GM18520 (cell line): ENCODE data around the gene SAPCD1.

Source experiments
- ATAC-seq: cut with Tn5 transposase; IDR thresholded peaks from one replicate; pipeline ENCODE4 v1.9.1; 2021; ENCODE audit not compliant: unreplicated experiment

SAPCD1 gene

DNA sequence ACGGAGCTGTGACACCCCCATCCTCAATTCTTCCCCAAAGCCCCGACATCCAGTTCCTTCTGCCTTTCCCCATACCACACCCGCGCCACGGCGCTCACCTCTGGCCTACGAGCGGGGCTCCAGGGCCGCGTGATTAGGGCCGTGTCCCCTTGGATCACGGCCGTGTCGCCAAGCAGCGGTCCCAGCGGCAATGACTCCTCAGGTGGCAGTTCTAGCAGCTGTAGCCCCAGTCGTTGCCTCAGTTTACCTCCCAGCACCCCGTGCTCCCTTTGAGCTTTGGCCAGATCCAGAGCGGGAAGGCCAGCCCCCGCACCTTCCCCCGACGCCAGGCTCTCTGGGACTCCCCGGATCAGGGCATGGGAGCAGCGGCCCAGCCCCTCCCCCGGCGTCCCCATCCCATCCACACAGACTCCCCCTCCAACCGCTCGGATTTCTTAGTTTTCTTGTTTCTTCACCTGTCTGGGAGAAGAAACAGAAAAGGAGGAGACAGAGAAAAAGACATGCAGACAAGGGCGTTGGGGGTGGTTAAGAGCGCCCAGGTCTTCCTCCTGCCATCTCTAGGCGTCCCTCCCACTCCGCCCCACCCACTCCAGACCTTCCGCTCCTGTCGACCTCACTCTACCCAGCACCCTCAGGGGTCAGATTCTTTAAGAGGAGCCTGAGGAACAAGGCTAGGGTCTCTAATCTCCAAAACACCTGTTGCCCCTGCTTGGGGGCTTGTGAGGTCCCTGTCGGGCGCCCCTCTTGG lies 33.5 kb upstream of the SAPCD1 start, which contains the start of gene DDAH2:
TSS of gene DDAH2 (minus strand) at position 533 of the 748 bp plus-strand sequence. CDS start at position 395, 138 bp downstream.
- no peak for ATAC-seq

- ATAC-seq: no peak
Measured at GRCh38 chr6:31729515-31729978, 32.9 kb upstream of the SAPCD1 start.

DNA sequence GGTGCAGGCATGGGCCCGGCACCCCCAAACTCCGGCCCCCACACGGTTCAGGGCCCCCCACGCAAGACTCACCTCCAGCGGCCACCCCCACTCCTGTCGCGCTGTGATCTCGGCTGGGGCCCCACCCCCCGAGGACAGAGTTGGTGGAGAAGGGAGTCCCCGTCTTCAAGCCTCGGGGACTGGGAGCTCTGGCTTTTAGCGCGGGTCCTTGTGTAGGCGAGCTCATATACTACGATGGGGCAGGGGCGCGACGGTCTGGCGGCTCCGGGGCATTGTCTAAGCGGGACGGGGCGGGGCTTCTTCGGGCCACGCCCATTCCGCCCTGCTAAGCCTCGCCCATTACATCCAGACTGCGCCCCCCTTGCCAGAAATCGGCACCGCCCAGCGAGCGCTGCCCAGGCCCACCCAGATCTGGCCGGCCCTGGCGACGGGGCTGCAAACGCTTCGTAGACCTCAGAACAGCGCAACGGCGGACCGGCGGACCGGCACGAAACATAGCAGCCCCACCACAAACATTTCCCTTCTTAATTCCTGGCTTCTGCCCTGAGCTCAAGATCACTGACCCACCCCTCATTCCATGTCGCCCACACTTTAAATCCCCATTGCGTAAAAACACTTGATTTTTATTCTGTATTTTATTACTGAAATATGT lies 32.4 kb upstream of the SAPCD1 start:
- ATAC-seq: no peak

GRCh38 chr6:31730631-31731086 lies 31.8 kb upstream of the SAPCD1 start:
- ATAC-seq: no peak

DNA sequence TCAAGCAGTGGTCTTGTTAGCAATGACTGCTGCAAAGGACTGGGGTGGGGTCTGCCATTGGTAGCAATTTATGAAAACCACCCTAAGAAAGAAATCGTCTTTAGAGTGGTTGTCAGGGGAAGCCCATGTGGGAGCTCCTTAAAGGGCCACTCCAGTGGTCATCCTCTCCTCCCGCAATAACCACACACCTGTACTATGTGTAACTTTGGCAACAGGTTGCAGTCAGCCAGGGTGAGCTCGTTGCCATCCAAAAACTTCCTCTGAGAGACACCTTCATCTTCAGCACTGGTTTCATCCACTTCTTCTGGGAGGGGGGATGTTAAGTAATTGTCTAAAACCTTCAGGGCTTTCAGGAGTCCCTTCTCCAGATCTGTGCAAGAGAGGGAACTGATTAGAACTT lies 30.4 kb upstream of the SAPCD1 start:
- ATAC-seq: no peak

DNA sequence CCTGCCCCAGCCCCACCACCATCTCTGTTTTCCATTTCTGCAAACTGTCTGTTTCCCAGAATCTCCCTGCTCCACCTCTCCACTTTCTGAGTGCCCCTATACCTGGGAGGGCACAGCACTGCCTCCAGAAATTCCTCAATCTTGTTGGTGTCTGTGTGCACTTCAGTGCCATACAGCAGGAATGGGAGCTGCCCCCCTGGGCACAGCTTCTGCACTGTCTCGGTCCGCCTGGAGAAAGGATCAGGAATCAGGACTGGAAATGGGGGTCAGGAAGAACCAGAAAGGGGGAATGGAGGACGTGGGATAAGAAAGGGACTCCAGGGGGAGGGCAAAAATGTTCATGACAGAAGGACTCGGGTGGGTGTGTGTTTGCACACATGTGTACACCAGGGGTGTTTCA lies 28.7 kb upstream of the SAPCD1 start:
- no peak for ATAC-seq

- no peak for ATAC-seq
Measured at GRCh38 chr6:31734247-31734820, 28.1 kb upstream of the SAPCD1 start.

GRCh38 chr6:31734821-31735406 lies 27.5 kb upstream of the SAPCD1 start:
- ATAC-seq: peak; percentile 25

- ATAC-seq: no peak
Measured at GRCh38 chr6:31736021-31736767, 26.3 kb upstream of the SAPCD1 start, which contains the start of gene CLIC1. Gene CLIC1 (minus strand): TSS chr6:31736530. CDS start chr6:31736300, 230 bp downstream.

DNA sequence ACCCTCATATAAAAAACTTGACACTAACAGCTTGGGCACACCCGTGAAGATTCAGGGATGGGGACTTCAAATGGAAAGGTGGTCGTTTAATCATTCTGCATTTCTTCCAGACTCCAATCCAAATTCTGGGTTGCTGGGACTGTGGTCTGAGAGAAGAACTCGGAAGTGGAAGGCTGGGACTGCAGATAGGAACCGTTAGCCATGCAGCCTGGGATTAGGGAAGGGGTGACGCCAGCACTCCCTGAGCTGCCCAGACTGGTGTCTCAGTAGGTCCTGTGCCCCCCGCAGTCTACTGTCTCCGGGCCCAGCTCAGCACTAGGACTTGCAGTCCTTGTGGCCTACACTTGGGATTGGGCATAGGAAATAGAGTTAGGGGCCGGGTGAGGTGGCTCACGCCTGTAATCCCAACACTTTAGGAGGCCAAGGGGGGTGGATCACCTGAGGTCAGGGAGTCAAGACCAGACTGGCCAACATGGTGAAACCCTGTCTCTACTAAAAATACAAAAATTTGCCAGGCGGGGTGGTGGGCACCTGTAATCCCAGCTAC lies 25.6 kb upstream of the SAPCD1 start:
- no peak for ATAC-seq

GRCh38 chr6:31737315-31737990 lies 25.0 kb upstream of the SAPCD1 start:
- ATAC-seq: no peak

DNA sequence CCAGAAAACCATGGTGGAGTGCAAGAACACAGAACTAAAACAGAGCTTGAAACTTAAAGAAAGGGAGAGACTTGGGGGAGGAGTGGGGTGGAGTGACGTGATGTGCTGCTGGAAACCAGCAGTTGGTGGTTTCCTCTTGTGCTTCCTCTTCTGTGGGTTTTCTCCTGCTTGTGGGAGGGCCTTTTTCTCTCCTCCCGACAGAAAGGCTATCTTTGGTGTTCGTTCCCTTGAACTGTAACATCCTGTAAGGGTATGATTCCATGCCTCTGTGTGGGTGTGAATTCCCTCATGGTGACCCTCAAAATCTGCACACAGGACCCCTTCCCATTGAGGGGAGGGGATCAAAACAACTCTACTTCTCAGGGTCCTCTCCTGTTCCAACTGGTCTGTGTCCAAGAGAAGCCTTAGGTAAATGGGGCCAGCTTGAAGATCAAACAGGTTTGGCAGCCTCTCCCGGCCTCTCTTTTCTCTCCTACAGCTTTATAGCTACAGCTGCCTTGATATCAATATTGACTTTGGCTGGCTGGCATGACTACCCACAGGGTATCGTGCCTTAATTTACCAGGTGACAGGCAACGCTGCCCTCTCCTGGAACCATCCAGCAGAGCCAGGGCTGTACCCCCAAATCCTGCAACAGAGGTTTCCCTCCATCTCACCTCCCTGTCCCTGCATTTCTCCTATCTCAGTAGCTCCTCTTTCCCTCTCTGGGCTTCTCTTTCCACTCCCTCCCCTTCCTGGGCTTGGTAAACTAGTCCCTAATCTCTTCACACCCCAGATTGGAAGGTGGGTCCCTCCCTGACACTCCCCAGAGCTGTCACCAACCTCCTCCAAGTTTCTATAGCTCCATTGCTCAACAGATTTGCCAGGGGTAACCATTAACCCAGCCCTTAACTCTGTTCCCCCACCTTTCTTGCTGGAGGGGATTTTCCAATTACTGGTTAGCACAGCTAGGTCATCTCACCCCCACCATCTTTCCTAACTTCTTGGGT lies 24.2 kb upstream of the SAPCD1 start:
- no peak for ATAC-seq

DNA sequence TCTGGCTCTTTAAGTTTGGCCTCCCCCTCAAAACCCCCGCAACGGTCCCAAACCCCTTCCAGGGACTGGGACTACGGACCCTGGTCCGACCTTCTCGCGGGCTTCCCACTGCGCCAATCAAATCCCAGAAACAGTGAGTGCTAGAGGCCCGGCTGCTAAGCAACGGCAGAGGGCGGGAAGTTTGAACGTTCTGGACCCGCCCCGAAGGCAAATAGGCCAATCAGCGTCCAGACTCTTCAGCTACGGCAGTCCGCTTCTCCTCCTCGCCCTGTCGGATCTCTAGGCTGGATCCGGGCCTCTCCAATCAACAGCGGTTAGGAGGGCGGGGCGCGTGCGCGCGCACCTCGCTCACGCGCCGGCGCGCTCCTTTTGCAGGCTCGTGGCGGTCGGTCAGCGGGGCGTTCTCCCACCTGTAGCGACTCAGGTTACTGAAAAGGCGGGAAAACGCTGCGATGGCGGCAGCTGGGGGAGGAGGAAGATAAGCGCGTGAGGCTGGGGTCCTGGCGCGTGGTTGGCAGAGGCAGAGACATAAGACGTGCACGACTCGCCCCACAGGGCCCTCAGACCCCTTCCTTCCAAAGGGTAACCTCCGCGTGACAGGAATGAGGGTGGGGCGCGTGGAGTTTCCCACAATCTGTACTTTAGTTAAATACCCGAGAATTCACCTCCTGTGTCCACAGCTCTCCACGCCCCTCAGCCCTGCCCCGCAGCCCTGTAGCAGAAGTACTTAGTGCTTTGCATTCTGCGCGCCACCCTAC lies 22.6 kb upstream of the SAPCD1 start, which contains the start of gene MSH5:
TSS of gene MSH5 (plus strand) at position 367 of the 758 bp plus-strand sequence. CDS start 462 bp downstream, outside the sequence.
- ATAC-seq: peak; percentile 78

DNA sequence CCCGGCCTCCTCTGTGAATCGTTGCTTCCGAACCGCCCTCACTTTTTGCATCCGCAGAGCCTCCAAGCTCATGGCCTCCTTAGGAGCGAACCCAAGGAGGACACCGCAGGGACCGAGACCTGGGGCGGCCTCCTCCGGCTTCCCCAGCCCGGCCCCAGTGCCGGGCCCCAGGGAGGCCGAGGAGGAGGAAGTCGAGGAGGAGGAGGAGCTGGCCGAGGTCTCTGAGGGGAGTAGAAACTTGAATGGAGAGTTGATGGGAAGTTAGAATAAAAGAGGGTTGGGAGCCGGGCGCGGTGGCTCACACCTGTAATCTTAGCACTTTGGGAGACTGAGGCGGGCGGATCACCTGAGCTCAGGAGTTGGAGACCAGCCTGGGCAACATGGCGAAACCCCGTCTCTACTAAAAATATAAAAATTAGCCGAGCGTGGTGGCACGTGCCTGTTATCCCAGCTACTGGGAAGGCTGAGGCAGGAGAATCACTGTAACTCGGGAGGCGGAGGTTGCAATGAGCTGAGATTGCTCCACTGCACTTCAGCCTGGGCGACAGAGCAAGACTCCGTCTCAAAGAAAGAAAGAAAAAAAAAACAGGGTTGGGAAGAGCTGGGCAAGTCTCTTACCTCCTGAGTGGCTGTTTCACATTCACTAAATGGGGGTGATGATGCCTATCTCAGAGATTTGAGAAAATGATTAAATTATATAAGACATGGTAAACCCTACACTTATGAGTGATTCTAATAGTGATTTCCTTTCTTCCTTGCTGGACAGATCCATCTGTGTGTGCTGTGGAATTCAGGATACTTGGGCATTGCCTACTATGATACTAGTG lies 21.8 kb upstream of the SAPCD1 start:
- no peak for ATAC-seq

DNA sequence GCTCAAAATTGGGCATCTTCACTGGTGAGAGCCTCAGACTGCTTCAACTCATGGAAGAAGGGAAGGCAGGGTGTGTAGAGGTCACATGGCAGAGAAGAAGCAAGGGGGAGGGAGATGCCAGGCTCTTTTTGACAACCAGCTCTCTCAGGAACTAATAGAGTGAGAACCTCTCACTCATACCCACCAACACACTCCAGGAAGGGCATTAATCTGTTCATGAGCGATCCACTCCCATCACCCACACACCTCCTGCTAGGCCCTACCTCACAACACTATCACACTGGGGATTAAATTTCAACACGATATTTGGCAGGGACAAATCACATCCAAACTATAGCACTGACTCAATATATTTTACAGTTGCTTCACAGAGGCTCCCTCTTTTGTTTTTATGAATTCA lies 20.6 kb upstream of the SAPCD1 start:
- ATAC-seq: no peak

- ATAC-seq: no peak
Measured at GRCh38 chr6:31742894-31743293, 19.6 kb upstream of the SAPCD1 start.

- no peak for ATAC-seq
Measured at GRCh38 chr6:31744422-31744821, 18.0 kb upstream of the SAPCD1 start.
